ENCODE results near the gene AZIN2.
A peak's percentile ranks its signal among the peaks of the same experiment; 100 is the strongest.
"Not testable (repeated sequence)": the region's sequence is repeated elsewhere in the genome, so short reads cannot be mapped to it uniquely, and the experiment has no call there.

AZIN2 gene

GRCh38 chr1:33130297-33130696, 49.3 kb downstream of the AZIN2 start:
- peak; percentile 77 for DNase-seq

GRCh38 chr1:33131191-33131590, 50.2 kb downstream of the AZIN2 start:
- DNase-seq = no peak

- DNase-seq = peak; percentile 60
Measured at GRCh38 chr1:33132549-33132948, 51.6 kb downstream of the AZIN2 start.

GRCh38 chr1:33133478-33134105, 52.6 kb downstream of the AZIN2 start:
- DNase-seq = no peak

GRCh38 chr1:33136041-33136440, 55.1 kb downstream of the AZIN2 start:
- DNase-seq = not testable (repeated sequence)

- peak; percentile 18 for DNase-seq
Measured at GRCh38 chr1:33137800-33138199, 56.8 kb downstream of the AZIN2 start.

- DNase-seq = no peak
Measured at GRCh38 chr1:33140153-33141149, 59.5 kb downstream of the AZIN2 start.

- DNase-seq = no peak
Measured at GRCh38 chr1:33141216-33141615, 60.3 kb downstream of the AZIN2 start.

- no peak for DNase-seq
Measured at GRCh38 chr1:33141781-33142180, 60.8 kb downstream of the AZIN2 start.

GRCh38 chr1:33142483-33143064, 61.6 kb downstream of the AZIN2 start:
- no peak for DNase-seq

GRCh38 chr1:33143176-33143575, 62.2 kb downstream of the AZIN2 start:
- DNase-seq = no peak

- DNase-seq = no peak
Measured at GRCh38 chr1:33143698-33144097, 62.7 kb downstream of the AZIN2 start.

- no peak for DNase-seq
Measured at GRCh38 chr1:33146003-33146402, 65.0 kb downstream of the AZIN2 start.

- DNase-seq = no peak
Measured at GRCh38 chr1:33147275-33147996, 66.5 kb downstream of the AZIN2 start.

- no peak for DNase-seq
Measured at GRCh38 chr1:33147997-33148314, 67.0 kb downstream of the AZIN2 start.

GRCh38 chr1:33148615-33149014, 67.7 kb downstream of the AZIN2 start:
- DNase-seq = no peak

- DNase-seq = no peak
Measured at GRCh38 chr1:33149453-33150190, 68.7 kb downstream of the AZIN2 start.

GRCh38 chr1:33150522-33150921, 69.6 kb downstream of the AZIN2 start:
- DNase-seq = no peak

- no peak for DNase-seq
Measured at GRCh38 chr1:33151116-33151515, 70.2 kb downstream of the AZIN2 start.

- DNase-seq = no peak
Measured at GRCh38 chr1:33152685-33153432, 71.9 kb downstream of the AZIN2 start.

- DNase-seq = no peak
Measured at GRCh38 chr1:33153650-33154049, 72.7 kb downstream of the AZIN2 start.

Measured in activated CD4-positive, alpha-beta T cell treated with anti-CD3 and anti-CD28 coated beads, Interleukin-2, amount 50 U/mL, for 16 hours (primary cell).